MCF 10A (cell line): ENCODE measurements around the gene CEP128. TPM values are rescaled to one million over a fixed set of nuclear protein-coding genes. Genes with fewer than 3 reads are reported as not detected.

Experiments used
- BruUV-seq: library from RNA; stranded (reverse); fragments of 400-500 nt; replicated peaks from 2 replicates; lab custom pipeline; 2021; lab: Mats Ljungman, UMichigan
- CTCF ChIA-PET: fragments of 300-600 bp; sonication (Branson Sonifier 250); formaldehyde crosslinking; extraction: SDS; loops from one replicate; lab custom pipeline; 2021; ENCODE audit warnings: antibody characterized with exemption, inconsistent platforms; lab: Yijun Ruan, JAX
- POLR2A ChIA-PET: fragments of 300-600, 350-650 bp; sonication (Branson Sonifier 250); formaldehyde crosslinking; extraction: SDS; loops from one replicate; lab custom pipeline; 2020; ENCODE audit warnings: antibody characterized with exemption, inconsistent platforms; lab: Yijun Ruan, JAX
- DNase-seq: peaks from one replicate; pipeline ENCODE4 v3.0.0-alpha.2; 2018; ENCODE audit not compliant: unreplicated experiment
- H3K27ac Mint-ChIP-seq: one replicate; pipeline ENCODE4 v1.8.0; 2022; ENCODE audit warnings: mild to moderate bottlenecking, low read depth, mixed read lengths; ENCODE audit not compliant: unreplicated experiment
- H3K27me3 Mint-ChIP-seq: one replicate; pipeline ENCODE4 v1.8.0; 2022; ENCODE audit warnings: mixed read lengths; ENCODE audit not compliant: insufficient read depth, unreplicated experiment
- H3K36me3 Mint-ChIP-seq: one replicate; pipeline ENCODE4 v1.8.0; 2022; ENCODE audit warnings: mild to moderate bottlenecking, moderate library complexity, mixed read lengths; ENCODE audit not compliant: insufficient read depth, unreplicated experiment
- H3K4me1 Mint-ChIP-seq: one replicate; pipeline ENCODE4 v1.8.0; 2022; ENCODE audit warnings: mixed read lengths; ENCODE audit not compliant: insufficient read depth, unreplicated experiment
- H3K4me3 Mint-ChIP-seq: one replicate; pipeline ENCODE4 v1.8.0; 2022; ENCODE audit warnings: mild to moderate bottlenecking, moderate library complexity, mixed read lengths; ENCODE audit not compliant: unreplicated experiment
- H3K9me3 Mint-ChIP-seq: one replicate; pipeline ENCODE4 v1.8.0; 2022; ENCODE audit warnings: mixed read lengths; ENCODE audit not compliant: unreplicated experiment
- intact Hi-C: fragments of 100-400 bp; cut with micrococcal nuclease; formaldehyde crosslinking; loops from 2 replicates; pipeline ENCODE4 v1.14.1; 2022
- total RNA-seq: library from RNA; stranded (reverse); gene quantifications from 2 replicates; pipeline ENCODE4 v1.2.3, GENCODE V29; 2022
- TF ChIP-seq, protein P1 (sequence below): fragments of 200-600 bp; IDR thresholded peaks from one replicate; pipeline ENCODE4 v1.8.0; 2022; ENCODE audit warnings: antibody characterized with exemption, mild to moderate bottlenecking; ENCODE audit not compliant: unreplicated experiment

CEP128 gene
- total RNA-seq, 1 experiment from 2014 or later: 12.5 TPM

DNA sequence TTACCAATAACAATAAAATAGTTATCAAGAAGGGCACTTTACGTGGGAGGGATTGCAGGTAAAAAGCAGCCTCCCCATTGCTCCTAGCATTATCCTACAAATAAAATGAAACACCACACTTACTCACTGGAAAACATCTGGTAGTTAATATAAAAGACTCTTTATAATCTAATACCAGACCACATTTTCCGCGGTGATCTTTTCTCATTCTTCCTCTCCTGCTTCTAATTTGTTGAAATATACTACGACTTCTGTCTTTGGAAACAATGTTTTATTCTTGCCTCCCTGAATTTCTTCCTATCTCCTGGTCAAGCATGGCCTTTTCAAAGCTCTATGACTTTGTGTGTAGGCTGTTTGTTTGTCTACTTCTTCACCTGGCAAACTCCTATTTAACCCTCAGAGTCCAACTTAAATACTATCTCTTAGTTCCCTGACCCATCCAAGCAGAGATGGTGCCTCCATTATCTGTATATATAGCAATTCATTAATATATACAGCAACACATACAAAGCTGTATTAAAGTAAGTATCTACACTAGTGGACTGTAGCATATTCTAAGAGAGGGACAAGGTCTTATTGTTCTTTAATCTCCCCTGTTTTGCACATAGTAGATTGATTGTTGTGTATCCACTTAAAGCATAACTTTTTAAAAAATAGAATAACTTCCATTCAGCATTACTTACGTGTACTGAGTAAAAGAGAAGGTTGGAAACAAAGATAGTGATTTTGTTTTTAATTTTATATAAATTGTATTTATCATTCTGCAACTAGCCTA is 228.3 kb downstream of the CEP128 start:
- H3K27ac Mint-ChIP-seq: no peak overlapping the region
- H3K27me3 Mint-ChIP-seq: no peaks in the 10 kb centered on the region
- H3K36me3 Mint-ChIP-seq: no peaks in the 10 kb centered on the region
- TF ChIP-seq, protein P1, sequence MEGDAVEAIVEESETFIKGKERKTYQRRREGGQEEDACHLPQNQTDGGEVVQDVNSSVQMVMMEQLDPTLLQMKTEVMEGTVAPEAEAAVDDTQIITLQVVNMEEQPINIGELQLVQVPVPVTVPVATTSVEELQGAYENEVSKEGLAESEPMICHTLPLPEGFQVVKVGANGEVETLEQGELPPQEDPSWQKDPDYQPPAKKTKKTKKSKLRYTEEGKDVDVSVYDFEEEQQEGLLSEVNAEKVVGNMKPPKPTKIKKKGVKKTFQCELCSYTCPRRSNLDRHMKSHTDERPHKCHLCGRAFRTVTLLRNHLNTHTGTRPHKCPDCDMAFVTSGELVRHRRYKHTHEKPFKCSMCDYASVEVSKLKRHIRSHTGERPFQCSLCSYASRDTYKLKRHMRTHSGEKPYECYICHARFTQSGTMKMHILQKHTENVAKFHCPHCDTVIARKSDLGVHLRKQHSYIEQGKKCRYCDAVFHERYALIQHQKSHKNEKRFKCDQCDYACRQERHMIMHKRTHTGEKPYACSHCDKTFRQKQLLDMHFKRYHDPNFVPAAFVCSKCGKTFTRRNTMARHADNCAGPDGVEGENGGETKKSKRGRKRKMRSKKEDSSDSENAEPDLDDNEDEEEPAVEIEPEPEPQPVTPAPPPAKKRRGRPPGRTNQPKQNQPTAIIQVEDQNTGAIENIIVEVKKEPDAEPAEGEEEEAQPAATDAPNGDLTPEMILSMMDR: no peak
- H3K4me3 Mint-ChIP-seq: no peak overlapping the region
- ChIA-PET CTCF (no interaction called here), POLR2A (no interaction called here)
- DNase-seq: no peak
- no TSS peak for BruUV-seq
- no peaks in the 10 kb centered on the region for H3K9me3 Mint-ChIP-seq
- no peaks in the 10 kb centered on the region for H3K4me1 Mint-ChIP-seq
- intact Hi-C loops: no loop called here

DNA sequence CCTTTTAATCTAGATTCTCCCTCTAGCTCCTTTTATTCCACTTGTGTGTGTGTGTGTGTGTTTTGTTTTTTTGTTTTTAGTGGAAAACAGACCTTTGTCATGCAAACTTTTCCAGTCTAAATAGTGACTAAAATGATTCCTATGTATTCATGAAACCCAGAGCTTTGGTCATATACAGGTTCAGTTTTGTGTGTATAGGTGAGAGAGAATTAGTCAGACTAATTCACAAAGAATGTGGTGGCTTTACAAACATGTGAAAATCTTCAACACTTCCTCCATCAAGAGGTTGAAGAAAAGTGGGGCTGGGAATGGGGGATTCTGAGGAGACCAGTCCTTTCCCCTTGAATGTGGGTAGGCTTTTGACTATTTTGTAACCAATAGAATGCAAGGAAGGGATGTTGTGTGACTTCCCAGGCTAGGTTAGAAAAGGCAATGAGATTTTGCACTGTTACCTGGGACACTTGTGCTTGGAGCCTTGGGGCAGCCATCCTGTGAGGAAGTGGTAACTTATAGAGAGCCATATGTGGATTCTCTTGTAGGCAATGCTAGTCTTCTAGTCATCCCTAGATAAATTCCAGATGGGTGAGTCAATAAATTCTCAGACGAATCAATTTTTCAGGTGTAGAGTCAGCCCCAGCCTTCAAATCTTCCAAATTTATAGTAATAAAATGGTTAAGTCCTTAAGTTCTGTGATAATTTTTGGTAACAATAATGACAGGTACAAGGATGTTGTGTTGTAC is 236.1 kb downstream of the CEP128 start:
- ChIA-PET POLR2A (no interaction called here), CTCF (no interaction called here)
- TF ChIP-seq, protein P1: no peak
- Mint-ChIP-seq H3K4me1 (peaks cover 5% of the 10 kb centered on the region), H3K4me3 (no peak overlapping the region), H3K27me3 (no peaks in the 10 kb centered on the region), H3K9me3 (no peaks in the 10 kb centered on the region), H3K27ac (no peak overlapping the region), H3K36me3 (no peaks in the 10 kb centered on the region)
- intact Hi-C loops: loop anchor here (5.0 kb wide), 1 partner anchor 33 kb away; no protein-coding TSS in a partner anchor
- no TSS peak for BruUV-seq
- DNase-seq: no peak

DNA sequence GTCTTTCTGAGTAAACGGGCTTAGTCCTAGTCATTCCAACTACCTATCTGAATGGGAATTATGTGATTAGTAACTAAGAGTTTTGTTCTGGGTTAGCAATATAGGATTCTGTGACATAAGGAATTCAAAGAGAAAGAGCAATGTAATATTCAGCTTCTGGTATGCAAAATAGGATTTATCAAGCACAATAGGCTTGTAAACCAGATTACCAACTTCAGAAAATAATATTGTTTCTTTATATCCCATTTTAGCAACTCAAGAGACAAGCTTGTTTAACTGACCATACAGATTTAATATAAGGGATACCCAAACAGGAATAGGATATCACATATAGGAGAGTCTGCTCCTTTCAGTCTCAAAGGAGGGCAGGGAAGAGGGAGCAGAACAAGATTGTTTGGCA is 240.9 kb downstream of the CEP128 start:
- intact Hi-C loops: no loop called here
- DNase-seq: no peak
- H3K9me3 Mint-ChIP-seq: no peaks in the 10 kb centered on the region
- no peak overlapping the region for H3K4me3 Mint-ChIP-seq
- BruUV-seq: no TSS peak
- H3K4me1 Mint-ChIP-seq: peaks cover 5% of the 10 kb centered on the region
- ChIA-PET POLR2A (no interaction called here), CTCF (no interaction called here)
- no peaks in the 10 kb centered on the region for H3K36me3 Mint-ChIP-seq
- TF ChIP-seq, protein P1: no peak
- H3K27ac Mint-ChIP-seq: no peak overlapping the region
- H3K27me3 Mint-ChIP-seq: no peaks in the 10 kb centered on the region

DNA sequence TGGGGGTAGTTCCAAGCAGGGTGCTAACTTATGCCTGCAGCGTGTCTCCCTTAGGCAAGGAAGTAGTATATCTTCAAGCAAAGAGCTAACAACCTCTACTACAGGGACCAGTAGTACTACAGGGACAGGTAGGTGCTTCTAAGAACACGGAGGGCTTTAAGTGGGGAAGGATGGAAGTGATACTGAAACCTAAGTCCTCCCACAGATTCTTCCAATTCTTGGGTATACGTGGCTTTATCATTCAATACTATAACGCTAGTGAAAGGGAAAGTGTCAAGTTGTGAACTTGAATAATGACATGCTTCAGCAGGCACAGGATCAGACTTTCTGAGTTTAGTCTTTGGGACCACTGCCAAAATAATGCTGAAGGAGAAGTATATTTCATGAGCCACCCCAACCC is 241.7 kb downstream of the CEP128 start:
- no TSS peak for BruUV-seq
- Mint-ChIP-seq H3K27me3 (no peaks in the 10 kb centered on the region), H3K27ac (no peak overlapping the region), H3K4me1 (no peaks in the 10 kb centered on the region), H3K9me3 (no peaks in the 10 kb centered on the region), H3K36me3 (no peaks in the 10 kb centered on the region), H3K4me3 (no peak overlapping the region)
- intact Hi-C loops: no loop called here
- no peak for DNase-seq
- ChIA-PET POLR2A (no interaction called here), CTCF (no interaction called here)
- TF ChIP-seq, protein P1: no peak
